ENCODE results near the gene ZBTB40.

ZBTB40 gene

DNA sequence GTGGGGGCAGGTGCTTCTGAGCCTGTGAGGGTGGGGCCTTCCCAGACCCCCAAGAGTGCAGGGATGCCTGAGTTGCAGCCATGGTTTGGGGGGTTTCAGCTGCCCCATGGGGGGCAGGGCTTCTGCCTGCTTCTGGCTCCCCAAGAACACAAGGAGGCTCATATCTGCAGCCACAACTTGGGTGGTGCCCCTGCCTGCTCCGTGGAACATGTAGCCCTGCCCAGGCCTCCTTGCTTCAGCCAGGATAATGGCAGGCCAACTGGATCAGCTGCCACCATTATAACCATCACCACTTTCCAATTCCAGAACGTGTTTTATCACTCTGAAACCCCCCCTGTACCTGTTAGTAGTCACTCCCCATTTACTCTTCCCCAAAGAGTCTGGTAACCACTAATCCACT, 14.0 kb downstream of the ZBTB40 start:
- no peak for DNase-seq (ENCODE audit: low spot score)

DNA sequence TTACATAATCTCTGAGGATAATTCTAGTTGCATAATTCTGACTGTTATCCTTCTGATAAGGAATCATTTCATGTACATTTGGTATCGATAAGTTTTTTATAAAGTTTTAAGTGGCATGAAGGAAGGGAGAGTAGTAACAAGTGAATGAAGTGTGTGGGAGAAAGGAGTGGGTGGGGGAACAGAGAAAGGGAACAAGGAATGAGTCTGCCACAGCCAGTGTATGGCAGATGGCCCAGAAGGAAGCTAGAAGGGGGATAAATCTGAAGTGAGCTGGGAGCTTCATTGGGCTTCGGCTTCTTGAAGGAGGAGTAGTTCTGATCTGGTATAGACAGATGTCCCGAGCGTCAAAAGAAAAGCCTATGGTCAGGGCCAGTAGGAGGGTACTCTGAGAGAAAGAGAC, 18.6 kb downstream of the ZBTB40 start:
- no peak for DNase-seq (ENCODE audit: low spot score)

DNA sequence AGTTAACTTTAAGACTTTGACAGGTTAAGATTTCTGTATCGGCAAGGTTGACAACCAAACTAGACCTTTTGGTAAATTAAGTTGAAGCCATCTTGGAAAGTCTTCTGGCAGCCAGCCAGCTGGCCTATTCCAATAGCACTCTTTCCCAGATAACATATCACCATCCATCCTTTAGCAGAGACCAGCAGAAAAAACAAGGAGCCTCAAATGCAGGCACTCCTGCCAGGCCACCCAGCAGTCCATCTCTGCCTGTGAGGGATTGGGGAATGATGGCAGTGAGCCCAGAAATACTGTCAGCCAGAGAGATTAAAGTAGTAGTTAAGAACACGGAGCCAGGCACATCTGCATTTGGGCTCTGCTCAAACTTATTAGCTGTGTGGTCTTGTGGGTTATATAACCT, 19.4 kb downstream of the ZBTB40 start:
- DNase-seq (ENCODE audit: low spot score) = no peak

DNA sequence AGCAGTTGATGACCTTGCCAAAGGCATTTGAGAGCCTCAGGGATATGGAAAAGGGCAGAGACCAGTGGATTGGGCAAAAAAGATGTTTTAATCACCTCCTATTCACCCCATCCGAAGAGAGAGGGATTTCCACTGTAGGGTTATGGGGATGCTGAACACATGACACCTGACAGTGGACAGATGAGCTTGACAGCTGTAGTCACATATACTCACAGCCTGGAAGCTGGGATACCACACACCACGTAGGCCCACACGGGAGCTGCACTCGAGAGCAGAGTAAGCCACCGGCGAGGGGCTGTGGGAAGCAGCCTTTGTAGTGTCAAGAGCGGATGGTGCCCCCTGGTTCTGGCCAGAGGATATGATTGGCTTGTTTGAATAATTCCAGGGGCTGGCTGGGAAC, 20.0 kb downstream of the ZBTB40 start:
- no peak for DNase-seq (ENCODE audit: low spot score)

DNA sequence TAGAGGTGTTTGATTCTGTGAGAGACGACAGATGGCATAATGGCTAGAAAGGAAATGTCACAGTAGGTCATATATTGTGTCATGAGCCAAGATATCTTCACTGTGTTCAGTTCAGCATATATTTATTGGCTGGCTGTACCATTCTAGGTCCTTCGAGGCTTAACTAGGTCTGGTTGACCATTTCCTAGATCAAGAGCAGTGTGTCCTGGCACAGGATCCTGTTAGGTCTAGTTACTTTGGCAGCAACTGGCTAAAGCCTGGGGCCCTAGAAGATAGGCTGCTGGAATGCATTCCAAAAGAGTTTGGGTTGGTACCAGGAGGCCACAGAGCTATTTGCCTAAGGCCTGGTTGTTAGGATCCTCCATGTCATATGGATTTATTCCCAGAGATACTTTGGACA, 20.9 kb downstream of the ZBTB40 start:
- DNase-seq (ENCODE audit: low spot score) = no peak

DNA sequence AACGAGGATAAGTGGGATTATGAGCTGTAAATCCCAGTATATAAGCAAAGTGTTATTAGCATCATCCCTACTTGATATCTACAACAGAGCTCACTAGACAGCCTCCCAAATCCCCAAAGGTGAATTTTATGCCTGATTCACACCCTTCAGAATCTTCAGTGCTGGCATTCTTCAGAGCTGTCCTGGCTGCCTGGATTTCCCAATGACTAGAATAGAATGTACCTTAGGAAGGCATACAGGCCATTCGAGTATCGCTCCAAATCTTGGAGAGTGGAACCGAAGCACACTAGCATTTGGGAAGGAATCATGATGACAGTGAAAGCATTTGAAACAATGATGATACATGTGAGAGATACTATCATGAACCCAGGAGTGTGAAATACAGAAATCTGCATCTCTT, 22.3 kb downstream of the ZBTB40 start:
- DNase-seq (ENCODE audit: low spot score) = no peak

DNA sequence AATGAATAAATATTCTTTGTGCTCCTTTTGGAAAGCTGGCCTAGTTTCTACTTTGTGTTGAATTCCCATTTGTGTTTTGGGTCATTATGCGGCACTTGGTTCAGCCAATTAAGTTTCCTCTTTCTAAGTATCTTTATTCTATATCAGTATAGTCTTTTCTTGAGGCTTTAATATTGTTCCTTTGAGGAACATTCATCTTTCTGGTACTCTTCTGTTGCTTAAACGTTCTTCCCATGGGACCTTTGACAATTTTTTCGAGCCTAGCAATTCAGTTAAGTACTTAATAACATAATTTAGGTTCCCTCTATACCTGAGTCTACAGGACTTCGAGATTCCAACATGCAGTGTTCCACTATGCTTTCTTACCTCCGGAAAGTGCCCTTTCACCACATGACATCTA, 24.9 kb downstream of the ZBTB40 start:
- DNase-seq (ENCODE audit: low spot score) = no peak

DNA sequence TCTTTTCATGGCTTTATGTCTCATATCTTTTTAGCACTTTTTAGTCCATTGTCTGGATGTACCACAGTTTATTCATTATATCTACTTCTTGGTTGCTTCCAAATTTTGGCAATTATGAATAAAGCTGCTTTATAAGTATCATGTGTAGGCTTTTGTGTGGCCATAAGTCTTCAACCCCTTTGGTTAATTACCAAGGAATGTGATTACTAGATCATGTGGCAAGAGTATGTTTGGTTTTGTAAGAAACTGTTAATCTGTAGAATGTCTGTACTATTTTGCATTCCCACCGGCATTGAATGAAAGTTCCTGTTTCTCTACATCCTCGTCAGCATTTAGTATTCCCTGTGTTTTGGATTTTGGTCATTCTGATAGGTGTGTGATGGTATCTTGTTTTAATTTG, 31.5 kb downstream of the ZBTB40 start:
- no peak for DNase-seq (ENCODE audit: low spot score)

DNA sequence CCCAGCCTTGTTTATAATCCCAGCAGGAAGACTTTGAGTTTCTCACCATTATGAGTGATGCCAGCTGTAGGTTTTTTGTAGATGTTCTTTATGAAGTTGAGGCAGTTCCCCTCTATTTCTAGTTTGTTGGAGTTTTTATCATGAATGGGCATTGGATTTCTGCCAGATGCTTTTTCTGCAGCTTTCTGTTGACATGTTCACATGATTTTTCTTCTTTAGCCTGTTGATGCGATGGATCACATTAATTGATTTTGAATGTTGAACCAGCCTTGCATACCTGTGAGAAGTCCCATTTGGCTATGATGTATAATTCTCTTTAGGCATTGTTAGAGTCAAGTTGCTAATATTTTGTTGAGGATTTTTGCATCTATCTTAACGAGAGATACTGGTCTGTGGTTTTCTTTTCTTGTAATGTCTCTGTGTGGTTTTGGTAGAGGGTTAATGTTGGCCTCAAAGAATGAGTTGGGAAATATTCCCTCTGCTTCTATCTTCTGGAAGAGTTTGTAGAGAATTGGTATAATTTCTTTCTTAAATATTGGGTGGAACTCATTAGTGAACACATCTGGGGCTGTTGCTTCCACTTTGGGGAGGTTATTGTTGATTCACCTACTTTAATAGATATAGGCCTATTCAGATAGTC, 33.2 kb downstream of the ZBTB40 start:
- no peak for DNase-seq (ENCODE audit: low spot score)

DNA sequence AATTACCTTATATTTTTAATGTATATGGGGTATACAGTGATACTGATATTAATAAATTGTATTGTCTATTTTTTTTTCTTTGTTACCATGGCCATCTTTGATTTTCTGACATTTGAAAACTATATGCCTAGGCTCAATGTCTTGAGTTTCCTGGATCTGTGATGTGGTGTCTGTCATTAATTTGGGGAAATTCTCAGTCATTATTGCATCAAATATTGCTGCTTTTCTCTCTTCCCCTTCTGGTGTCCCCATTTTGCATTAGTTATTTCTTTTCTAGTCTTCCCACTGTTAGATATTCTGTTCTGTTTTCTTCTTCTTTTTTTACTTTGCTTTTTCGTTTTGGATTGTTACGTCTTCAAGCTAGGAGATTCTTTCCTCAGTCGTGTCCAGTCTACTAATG, 33.8 kb downstream of the ZBTB40 start:
- DNase-seq (ENCODE audit: low spot score) = no peak

DNA sequence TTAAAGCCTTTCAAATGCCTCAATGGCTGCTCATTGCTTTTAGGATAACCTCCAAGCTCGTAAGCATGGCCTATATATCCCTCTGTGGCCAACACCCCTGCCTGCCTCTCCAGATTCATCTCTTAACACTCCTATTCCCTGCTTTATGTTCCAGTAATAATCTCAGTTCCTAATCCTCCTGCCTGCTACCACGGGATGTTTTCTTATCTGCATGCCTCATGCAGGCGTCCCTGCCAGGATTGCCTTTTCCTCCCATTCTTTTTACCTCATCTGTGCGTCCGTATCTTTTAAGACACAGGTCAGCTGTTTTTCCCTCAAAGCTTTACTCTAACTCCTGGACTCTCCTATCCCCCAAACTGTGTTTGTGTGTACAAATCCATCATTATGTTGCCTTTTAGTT, 36.1 kb downstream of the ZBTB40 start:
- DNase-seq (ENCODE audit: low spot score) = no peak

DNA sequence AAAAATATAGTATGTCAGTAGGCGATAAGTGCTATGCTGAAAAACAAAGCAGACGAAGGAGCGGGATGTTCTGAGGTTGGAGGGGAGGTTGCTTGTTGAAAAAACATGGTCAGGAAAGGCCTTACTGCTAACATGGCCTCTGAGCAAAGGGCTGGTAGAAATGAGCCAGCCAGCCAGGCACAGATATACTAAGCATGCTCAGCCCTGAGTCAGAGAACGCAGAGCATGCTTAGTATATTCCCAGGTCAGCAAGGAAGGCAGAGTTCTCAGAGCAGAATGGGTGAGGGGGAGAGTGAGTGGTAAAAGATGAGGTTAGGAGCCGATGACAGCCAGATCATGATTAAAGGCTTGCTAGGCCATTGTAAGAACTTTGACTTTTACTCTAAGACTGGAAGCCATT, 36.7 kb downstream of the ZBTB40 start:
- no peak for DNase-seq (ENCODE audit: low spot score)

DNA sequence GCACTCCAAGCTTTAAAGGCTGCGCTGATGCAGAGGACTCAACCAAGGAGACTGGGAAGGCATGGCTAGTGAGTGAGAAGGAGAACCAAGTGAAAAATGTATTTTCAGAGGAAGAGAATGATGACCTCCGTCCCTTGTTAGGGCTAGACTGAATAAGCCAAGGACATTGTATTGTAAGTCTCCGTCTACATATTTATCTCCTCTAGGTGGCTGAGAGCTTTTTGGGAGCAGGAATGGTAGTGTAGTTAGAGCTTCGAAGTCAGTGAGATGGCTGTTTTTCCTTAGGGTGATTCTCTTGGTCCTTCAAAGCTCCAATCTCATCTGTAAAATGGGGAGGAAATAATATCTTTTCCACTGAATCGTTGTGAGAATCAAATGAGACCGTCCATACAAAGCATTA, 37.6 kb downstream of the ZBTB40 start:
- no peak for DNase-seq (ENCODE audit: low spot score)

DNA sequence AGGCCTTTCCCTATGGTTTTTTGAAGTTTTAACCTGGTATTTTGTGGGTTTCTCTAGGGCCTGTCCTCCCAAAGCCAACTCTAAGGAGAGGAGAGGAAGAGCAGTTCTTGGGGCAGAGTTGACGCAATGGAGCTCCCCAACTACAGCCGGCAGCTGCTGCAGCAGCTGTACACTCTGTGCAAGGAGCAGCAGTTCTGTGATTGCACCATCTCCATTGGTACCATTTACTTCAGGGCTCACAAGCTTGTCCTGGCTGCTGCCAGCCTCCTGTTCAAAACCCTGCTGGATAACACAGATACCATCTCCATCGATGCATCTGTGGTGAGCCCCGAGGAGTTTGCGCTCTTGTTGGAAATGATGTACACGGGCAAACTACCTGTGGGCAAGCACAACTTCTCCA, 38.2 kb downstream of the ZBTB40 start:
- DNase-seq (ENCODE audit: low spot score) = no peak

DNA sequence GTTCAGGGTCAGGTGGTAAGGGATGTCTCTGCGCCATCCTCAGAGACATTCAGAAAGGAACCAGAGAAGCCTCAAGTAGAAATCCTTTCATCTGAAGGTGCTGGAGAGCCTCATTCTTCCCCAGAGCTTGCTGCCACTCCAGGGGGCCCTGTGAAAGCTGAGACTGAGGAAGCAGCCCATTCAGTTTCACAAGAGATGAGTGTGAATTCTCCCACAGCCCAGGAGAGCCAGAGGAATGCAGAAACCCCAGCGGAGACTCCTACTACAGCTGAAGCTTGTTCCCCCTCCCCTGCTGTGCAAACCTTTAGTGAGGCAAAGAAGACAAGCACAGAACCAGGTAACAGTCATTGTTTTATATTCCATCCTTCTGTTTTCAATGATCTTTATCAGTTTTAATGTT, 38.7 kb downstream of the ZBTB40 start:
- no peak for DNase-seq (ENCODE audit: low spot score)

DNA sequence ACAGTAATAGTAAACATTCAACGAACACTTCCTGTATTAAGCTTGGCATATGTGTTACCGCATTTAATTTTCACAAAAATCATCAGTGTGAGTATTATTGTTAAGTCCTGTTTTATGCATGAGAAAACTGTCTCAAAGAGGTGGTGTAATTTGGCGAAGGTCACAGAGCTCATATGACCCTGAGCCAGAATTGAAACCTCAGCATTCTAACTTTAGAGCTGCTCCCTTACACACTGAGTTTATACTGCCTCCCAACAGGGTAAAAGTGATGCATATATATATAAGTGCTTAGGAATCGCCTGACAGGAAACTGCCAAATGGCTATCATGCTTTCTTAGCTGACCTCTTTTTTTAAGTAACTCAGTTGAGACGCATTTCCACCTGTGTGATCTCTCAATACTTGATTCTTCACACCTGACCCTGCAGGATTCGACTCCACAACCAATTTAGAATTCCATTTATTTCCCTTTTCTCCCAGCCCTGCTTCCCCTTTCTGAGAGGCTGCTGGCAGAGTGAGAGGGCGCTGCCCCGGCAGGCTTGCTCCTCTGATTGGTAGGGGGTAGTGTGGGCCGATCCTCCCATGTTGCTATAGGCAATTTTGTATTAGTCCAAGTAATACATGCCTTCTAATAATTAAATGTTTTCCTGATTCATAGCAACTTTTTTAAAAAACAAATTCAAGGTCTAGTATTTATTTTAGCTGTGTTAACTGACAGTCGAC, 40.5 kb downstream of the ZBTB40 start:
- DNase-seq (ENCODE audit: low spot score) = no peak

DNA sequence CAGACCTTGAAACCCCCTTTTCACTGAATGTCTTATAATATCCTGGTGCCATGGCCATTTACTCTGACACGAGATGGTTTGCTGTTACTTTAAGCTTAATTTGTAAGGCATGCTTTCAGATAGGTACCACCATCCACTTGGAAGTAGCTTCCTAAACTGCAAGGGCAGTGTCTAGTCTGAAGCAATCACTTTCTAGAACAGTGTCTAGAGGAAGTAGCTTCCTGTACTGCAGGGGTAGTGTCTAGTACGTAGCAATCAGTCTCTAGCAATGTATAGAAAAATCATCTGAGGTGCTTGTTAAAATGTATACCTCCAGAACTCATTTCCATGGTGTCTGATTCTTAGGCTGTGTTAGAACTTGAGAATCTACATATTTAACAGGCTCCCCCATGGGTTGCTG, 42.5 kb downstream of the ZBTB40 start:
- no peak for DNase-seq (ENCODE audit: low spot score)

DNA sequence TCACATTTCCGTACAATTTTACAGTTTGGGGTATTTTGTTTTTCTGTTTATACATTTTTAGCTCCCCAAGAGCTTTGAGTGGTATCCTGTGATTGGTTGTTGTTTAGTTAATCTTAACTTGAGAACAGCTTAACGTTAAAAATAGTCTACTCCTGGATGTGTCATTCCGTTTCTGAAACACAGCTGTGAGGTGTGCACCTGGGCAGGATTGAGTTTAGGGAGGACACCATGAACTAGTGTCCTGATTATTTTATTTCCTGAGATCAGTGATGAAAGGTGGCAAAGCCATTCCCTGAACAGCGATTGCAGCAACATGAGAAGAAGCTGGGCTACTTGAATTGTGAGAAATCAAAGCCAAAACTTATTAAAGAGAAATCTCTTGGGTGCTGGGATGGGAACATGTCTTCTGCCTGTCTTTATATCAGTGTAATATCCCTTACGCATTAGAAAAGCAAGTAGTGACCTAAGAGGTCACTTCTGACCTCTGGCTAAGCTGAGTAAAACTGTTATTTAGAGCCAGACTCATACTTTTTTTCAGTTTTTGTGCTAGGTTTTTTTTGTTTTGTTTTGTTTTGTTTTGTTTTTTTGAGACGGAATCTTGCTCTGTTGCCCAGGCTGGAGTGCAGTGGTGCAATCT, 43.4 kb downstream of the ZBTB40 start:
- no peak for DNase-seq (ENCODE audit: low spot score)

DNA sequence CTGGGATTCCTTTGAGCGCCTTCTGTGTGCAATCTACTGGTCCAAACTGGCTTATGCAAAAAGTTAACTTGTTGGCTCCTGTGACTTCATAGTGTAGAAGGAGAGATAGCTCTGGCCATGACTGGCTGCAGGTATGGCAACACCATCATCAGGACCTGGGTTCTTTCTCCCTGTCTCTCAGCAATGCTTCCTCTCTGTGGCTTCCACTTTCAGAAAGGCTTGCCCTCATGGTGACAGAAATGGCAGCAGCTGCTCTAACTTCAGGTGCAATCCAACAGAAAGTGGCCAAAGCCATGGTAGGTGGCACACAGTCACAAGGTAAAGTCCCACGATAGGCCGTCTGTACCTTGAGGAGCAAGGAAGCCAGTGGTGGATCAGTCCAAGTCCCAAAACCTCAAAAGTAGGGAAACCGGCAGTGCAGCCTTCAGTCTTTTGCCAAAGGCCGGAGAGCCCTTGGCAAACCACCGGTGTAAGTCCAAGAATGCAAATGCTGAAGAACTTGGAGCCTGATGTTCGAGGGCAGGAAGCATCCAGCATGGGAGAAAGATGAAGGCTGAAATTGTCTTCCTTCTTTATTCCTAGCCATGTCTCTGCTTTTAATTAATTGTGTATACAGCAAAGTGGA, 45.0 kb downstream of the ZBTB40 start:
- no peak for DNase-seq (ENCODE audit: low spot score)

DNA sequence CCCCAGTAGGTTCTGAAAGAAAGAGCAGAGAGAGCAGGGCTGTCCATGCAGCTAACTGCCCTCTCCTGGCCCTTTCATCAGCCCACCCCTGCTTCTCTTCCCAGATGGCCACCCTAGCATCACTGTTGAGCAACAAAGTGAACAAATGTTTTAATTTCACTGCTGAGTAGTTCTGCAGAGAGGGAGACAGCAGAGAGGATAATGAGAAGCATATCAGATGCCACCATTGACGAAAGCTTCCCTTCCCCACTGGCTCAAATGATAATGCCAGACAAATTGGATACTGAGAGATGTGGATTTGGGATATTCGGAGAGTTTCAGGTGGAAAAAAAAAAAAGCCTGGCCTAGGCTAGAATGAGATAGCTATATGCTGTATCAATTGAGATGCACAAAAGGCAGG, 46.8 kb downstream of the ZBTB40 start:
- DNase-seq (ENCODE audit: low spot score) = no peak

DNA sequence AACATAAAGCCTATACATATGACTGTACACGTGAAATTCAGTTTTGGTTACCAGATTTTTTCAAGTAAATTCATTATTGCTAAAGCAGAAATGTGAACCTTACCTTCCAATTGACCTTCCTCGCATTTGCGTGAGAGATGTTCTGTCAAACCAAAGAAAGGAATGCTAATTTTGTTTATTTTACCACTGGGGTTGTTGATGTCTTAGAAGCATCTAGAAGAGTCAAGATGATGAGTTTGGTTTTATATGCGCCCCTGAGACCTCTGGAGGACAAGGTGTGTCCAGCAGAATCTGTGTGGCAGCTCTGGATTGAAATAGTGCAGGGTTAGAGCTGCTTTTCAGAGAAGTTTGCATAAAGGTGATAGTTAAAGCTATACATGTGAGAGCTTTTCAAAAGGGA, 48.4 kb downstream of the ZBTB40 start:
- DNase-seq (ENCODE audit: low spot score) = no peak

DNA sequence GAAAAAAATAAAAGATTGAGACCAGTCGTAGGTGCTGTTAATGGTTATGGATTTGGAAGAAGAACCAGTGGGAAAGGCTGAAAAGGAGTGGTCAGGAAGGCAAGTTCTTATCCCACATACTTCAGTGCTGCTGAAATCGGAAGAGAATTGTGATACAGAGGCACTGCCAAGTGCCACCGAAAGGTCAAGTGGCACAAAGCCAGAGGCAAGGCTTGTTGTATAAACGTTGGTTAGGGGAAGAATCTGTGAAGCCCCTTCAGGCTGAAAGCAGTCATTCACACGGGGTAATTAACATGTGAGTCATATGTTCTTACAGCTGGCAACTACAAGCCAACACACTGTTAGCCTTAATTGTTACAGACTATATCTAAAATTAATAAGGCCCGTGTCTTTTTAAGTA, 48.8 kb downstream of the ZBTB40 start:
- no peak for DNase-seq (ENCODE audit: low spot score)

DNA sequence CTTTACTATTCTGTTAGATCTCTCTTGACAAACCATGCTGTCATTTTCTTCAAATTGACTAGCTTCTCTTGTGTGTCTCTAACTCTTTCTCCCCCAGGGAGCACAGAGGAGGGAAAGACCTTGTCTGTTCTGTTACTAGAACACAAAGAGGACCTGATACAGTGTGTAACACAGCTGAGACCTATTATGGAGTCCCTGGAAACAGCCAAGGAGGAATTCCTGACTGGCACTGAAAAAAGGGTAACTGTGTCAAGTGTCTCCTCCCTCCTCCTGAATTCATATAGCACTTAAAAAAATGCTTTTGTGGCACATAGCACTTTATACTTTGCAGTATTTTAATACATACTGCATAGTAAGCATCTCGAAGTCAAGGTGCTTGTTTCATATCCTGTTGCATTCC, 50.6 kb downstream of the ZBTB40 start:
- no peak for DNase-seq (ENCODE audit: low spot score)

All from NAMALWA (cell line).